HEK293 (cell line): ENCODE results near the gene MORC1.

Source experiments
- CTCF ChIA-PET: fragments of 350-600 bp; formaldehyde crosslinking; extraction: SDS; loops from one replicate; lab custom pipeline; 2021; ENCODE audit warnings: antibody characterized with exemption; lab: Yijun Ruan, JAX
- POLR2A ChIA-PET: fragments of 300-600 bp; formaldehyde crosslinking; extraction: SDS; loops from one replicate; lab custom pipeline; 2020; ENCODE audit warnings: antibody characterized with exemption, inconsistent platforms; lab: Yijun Ruan, JAX
- H3K27ac ChIP-seq: fragments of 200-500 bp; sonication (Bioruptor generic); 2 replicates; pipeline ENCODE4 v1.5.1; 2014; ENCODE audit warnings: low read depth, low read length, control low read depth, inconsistent platforms; ENCODE audit errors: extremely low read depth
- H3K36me3 ChIP-seq, 2 experiments: fragments of 200-500 bp in 1 of 2; sonication (Bioruptor generic) in 1 of 2; 1 replicate in 1 of 2; 2 replicates in 1 of 2; pipeline ENCODE4 v1.5.1; 2014 to 2017; ENCODE audit warnings: inconsistent platforms in 2 of 2, low read length in 2 of 2; ENCODE audit not compliant: control insufficient read depth in 2 of 2, insufficient read depth in 1 of 2
- H3K4me1 ChIP-seq: fragments of 200-500 bp; sonication (Bioruptor generic); 2 replicates; pipeline ENCODE4 v1.5.1; 2014; ENCODE audit warnings: mild to moderate bottlenecking, low read length, inconsistent platforms; ENCODE audit not compliant: control insufficient read depth, insufficient read depth
- H3K4me3 ChIP-seq: 2 replicates; pipeline ENCODE4 v1.5.1; 2011; ENCODE audit warnings: low read depth, mild to moderate bottlenecking, control low read depth, low read length, moderate library complexity
- H3K9me3 ChIP-seq: fragments of 200-500 bp; sonication (Bioruptor generic); 2 replicates; pipeline ENCODE4 v1.5.1; 2014; ENCODE audit warnings: low read depth, low read length, inconsistent platforms; ENCODE audit not compliant: control insufficient read depth, insufficient read depth
- GFI1B ChIP-seq: fragments of 450-650 bp; formaldehyde crosslinking; IDR thresholded peaks from 2 replicates; pipeline ENCODE4 v1.5.1; 2016; ENCODE audit warnings: missing biosample characterization, missing genetic modification characterization
- MYNN ChIP-seq: fragments of 450-650 bp; formaldehyde crosslinking; IDR thresholded peaks from 2 replicates; pipeline ENCODE4 v1.5.1; 2016; ENCODE audit warnings: missing biosample characterization, missing genetic modification characterization, borderline replicate concordance
- ZNF148 ChIP-seq: fragments of 450-650 bp; formaldehyde crosslinking; IDR thresholded peaks from 2 replicates; pipeline ENCODE4 v1.5.0; 2017; ENCODE audit warnings: missing biosample characterization, missing genetic modification characterization, borderline replicate concordance
- ZNF211 ChIP-seq: fragments of 450-650 bp; formaldehyde crosslinking; IDR thresholded peaks from 2 replicates; pipeline ENCODE4 v1.5.1; 2016; ENCODE audit warnings: low read depth, missing biosample characterization, missing genetic modification characterization
- ZNF354C ChIP-seq: fragments of 450-650 bp; formaldehyde crosslinking; IDR thresholded peaks from 2 replicates; pipeline ENCODE4 v1.5.1; 2016; ENCODE audit warnings: missing biosample characterization, missing genetic modification characterization, low read depth, borderline replicate concordance
- ZNF473 ChIP-seq: fragments of 450-650 bp; formaldehyde crosslinking; IDR thresholded peaks from 2 replicates; pipeline ENCODE4 v1.5.1; 2017; ENCODE audit warnings: missing biosample characterization, missing genetic modification characterization
- ZNF514 ChIP-seq: fragments of 450-650 bp; formaldehyde crosslinking; IDR thresholded peaks from 2 replicates; pipeline ENCODE4 v1.5.1; 2016; ENCODE audit warnings: missing biosample characterization, missing genetic modification characterization
- ZNF558 ChIP-seq: fragments of 450-650 bp; formaldehyde crosslinking; IDR thresholded peaks from 2 replicates; pipeline ENCODE4 v1.5.1; 2016; ENCODE audit warnings: missing biosample characterization, missing genetic modification characterization
- ZNF621 ChIP-seq: fragments of 450-650 bp; formaldehyde crosslinking; IDR thresholded peaks from 2 replicates; pipeline ENCODE4 v1.5.1; 2017; ENCODE audit warnings: missing biosample characterization, missing genetic modification characterization
- ZNF660 ChIP-seq: fragments of 450-650 bp; IDR thresholded peaks from 2 replicates; pipeline ENCODE4 v1.5.1; 2018; ENCODE audit warnings: missing biosample characterization, mild to moderate bottlenecking, missing genetic modification characterization
- ZNF692 ChIP-seq: fragments of 450-650 bp; formaldehyde crosslinking; IDR thresholded peaks from 2 replicates; pipeline ENCODE4 v1.5.1; 2016; ENCODE audit warnings: missing biosample characterization, missing genetic modification characterization
- TF ChIP-seq, protein P1 (sequence below): fragments of 450-650 bp; formaldehyde crosslinking; IDR thresholded peaks from 2 replicates; pipeline ENCODE4 v1.5.1; 2016; ENCODE audit warnings: missing biosample characterization, missing genetic modification characterization, borderline replicate concordance
- TF ChIP-seq, protein P2 (sequence below): fragments of 450-650 bp; formaldehyde crosslinking; IDR thresholded peaks from 2 replicates; pipeline ENCODE4 v1.5.1; 2016; ENCODE audit warnings: missing biosample characterization, missing genetic modification characterization

Gene MORC1

DNA sequence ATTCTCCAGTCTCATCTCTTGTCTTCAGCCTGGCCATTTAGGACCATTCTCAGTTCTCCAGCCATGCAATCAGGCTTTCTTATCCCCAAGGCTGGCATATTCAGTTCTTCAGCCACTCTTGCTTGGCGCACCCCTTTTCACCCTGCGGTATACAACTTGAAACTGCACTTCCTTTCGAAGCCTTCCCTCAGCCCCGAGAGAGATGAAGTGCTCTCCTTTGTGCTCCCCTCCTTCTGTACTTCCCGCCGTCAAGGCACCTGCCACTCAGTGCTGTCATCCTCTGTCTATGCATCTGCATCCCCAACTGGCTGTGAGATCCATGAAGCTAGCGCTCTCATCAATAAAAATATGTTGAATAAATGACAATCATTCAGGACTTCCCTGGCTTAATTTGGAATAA is 45.7 kb downstream of the MORC1 start:
- Histone ChIP-seq H3K36me3 (no peaks in the 10 kb centered on the region), H3K27ac (no peak overlapping the region), H3K9me3 (no peaks in the 10 kb centered on the region), H3K4me1 (no peaks in the 10 kb centered on the region), H3K4me3 (no peak overlapping the region)
- ChIA-PET CTCF (no interaction called here), POLR2A (no interaction called here)
- no peak for TF ChIP-seq ZNF692 (tag by site-specific recombination)
- TF ChIP-seq ZNF148, result no peak
- TF ChIP-seq ZNF621 (tag by site-specific recombination), result no peak
- no peak for TF ChIP-seq ZNF558 (tag by site-specific recombination)
- no peak for TF ChIP-seq ZNF514
- TF ChIP-seq GFI1B, result no peak
- TF ChIP-seq, protein P1, sequence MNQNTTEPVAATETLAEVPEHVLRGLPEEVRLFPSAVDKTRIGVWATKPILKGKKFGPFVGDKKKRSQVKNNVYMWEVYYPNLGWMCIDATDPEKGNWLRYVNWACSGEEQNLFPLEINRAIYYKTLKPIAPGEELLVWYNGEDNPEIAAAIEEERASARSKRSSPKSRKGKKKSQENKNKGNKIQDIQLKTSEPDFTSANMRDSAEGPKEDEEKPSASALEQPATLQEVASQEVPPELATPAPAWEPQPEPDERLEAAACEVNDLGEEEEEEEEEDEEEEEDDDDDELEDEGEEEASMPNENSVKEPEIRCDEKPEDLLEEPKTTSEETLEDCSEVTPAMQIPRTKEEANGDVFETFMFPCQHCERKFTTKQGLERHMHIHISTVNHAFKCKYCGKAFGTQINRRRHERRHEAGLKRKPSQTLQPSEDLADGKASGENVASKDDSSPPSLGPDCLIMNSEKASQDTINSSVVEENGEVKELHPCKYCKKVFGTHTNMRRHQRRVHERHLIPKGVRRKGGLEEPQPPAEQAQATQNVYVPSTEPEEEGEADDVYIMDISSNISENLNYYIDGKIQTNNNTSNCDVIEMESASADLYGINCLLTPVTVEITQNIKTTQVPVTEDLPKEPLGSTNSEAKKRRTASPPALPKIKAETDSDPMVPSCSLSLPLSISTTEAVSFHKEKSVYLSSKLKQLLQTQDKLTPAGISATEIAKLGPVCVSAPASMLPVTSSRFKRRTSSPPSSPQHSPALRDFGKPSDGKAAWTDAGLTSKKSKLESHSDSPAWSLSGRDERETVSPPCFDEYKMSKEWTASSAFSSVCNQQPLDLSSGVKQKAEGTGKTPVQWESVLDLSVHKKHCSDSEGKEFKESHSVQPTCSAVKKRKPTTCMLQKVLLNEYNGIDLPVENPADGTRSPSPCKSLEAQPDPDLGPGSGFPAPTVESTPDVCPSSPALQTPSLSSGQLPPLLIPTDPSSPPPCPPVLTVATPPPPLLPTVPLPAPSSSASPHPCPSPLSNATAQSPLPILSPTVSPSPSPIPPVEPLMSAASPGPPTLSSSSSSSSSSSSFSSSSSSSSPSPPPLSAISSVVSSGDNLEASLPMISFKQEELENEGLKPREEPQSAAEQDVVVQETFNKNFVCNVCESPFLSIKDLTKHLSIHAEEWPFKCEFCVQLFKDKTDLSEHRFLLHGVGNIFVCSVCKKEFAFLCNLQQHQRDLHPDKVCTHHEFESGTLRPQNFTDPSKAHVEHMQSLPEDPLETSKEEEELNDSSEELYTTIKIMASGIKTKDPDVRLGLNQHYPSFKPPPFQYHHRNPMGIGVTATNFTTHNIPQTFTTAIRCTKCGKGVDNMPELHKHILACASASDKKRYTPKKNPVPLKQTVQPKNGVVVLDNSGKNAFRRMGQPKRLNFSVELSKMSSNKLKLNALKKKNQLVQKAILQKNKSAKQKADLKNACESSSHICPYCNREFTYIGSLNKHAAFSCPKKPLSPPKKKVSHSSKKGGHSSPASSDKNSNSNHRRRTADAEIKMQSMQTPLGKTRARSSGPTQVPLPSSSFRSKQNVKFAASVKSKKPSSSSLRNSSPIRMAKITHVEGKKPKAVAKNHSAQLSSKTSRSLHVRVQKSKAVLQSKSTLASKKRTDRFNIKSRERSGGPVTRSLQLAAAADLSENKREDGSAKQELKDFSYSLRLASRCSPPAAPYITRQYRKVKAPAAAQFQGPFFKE (tag by site-specific recombination), result no peak
- no peak for TF ChIP-seq ZNF354C (tag by site-specific recombination)
- TF ChIP-seq MYNN (tag by site-specific recombination), result no peak
- TF ChIP-seq ZNF473, result no peak
- no peak for TF ChIP-seq ZNF660 (tag by site-specific recombination)
- TF ChIP-seq, protein P2, sequence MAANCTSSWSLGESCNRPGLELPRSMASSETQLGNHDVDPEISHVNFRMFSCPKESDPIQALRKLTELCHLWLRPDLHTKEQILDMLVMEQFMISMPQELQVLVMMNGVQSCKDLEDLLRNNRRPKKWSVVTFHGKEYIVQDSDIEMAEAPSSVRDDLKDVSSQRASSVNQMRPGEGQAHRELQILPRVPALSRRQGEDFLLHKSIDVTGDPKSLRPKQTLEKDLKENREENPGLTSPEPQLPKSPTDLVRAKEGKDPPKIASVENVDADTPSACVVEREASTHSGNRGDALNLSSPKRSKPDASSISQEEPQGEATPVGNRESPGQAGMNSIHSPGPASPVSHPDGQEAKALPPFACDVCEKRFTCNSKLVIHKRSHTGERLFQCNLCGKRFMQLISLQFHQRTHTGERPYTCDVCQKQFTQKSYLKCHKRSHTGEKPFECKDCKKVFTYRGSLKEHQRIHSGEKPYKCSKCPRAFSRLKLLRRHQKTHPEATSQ (tag by site-specific recombination), result no peak
- no peak for TF ChIP-seq ZNF211 (tag by site-specific recombination)
